Heart left ventricle (tissue), 16 donors: ENCODE data around the gene PEG3. TPM values are rescaled to one million over a fixed set of nuclear protein-coding genes. Genes with fewer than 3 reads are reported as not detected.

Experiments
- ATAC-seq, 4 donors: fragments of 200-7000 bp; cut with Tn5 transposase; one replicate each; pipeline ENCODE4 v1.9.1; 2020 to 2022; ENCODE audit warnings: moderate library complexity in 4 of 4, mild to moderate bottlenecking in 3 of 4, moderate number of reproducible peaks in 1 of 4
- DNase-seq, 5 donors: peaks; one replicate each; pipeline ENCODE4 v3.0.0-alpha.2; 2020
- H3K27ac ChIP-seq, 12 donors: fragments of 200-600 bp; sonication (generic) in 4 of 12; one replicate each; pipeline versions ENCODE4 v1.5.0 to v1.8.0; 2016 to 2022; ENCODE audit warnings: mild to moderate bottlenecking in 2 of 12
- H3K27me3 ChIP-seq, 9 donors: fragments of 200-600 bp; sonication (generic) in 2 of 9; one replicate each; pipeline versions ENCODE4 v1.5.1 to v1.8.0; 2016 to 2022; ENCODE audit warnings: mild to moderate bottlenecking in 3 of 9
- H3K36me3 ChIP-seq, 9 donors: fragments of 200-600 bp; sonication (generic) in 2 of 9; one replicate each; pipeline versions ENCODE4 v1.5.0 to v1.8.0; 2018 to 2022; ENCODE audit warnings: mild to moderate bottlenecking in 2 of 9
- H3K4me1 ChIP-seq, 12 donors: fragments of 200-600 bp; sonication (generic) in 4 of 12; one replicate each; pipeline versions ENCODE4 v1.5.0 to v1.8.0; 2016 to 2022; ENCODE audit warnings: mild to moderate bottlenecking in 3 of 12
- H3K4me3 ChIP-seq, 12 donors: fragments of 200-600 bp; sonication (generic) in 4 of 12; one replicate each; pipeline versions ENCODE4 v1.5.0 to v1.8.0; 2017 to 2022; ENCODE audit warnings: mild to moderate bottlenecking in 9 of 12, moderate library complexity in 4 of 12
- H3K9me3 ChIP-seq, 12 donors: fragments of 200-600 bp; sonication (generic) in 4 of 12; one replicate each; pipeline versions ENCODE4 v1.5.0 to v1.8.0; 2016 to 2022; ENCODE audit warnings: mild to moderate bottlenecking in 1 of 12
- POLR2A ChIP-seq, 2 donors: fragments of 450-650 bp; IDR thresholded peaks; one replicate each; pipeline ENCODE4 v1.6.1; 2017; ENCODE audit warnings: antibody characterized with exemption in 2 of 2, mild to moderate bottlenecking in 2 of 2, moderate library complexity in 2 of 2
- intact Hi-C, 10 donors: fragments of 100-400 bp; cut with DNase I; formaldehyde crosslinking; loops; one replicate each; pipeline versions ENCODE4 v1.11.1 to v1.14.2; 2022
- polyA plus RNA-seq, 2 donors: library from polyadenylated mRNA; stranded (reverse); fragments of 200-250 nt; gene quantifications; one replicate each; pipeline ENCODE4 v1.2.3, GENCODE V29; 2013
- total RNA-seq, 9 donors: library from RNA; depleted of rRNA in 2 of 9; stranded (reverse); fragments of >200 nt in 2 of 9; fragmentation: NEBNext Ultra II Directional in 3 of 9; extraction: Animal tissue kit (Norgen Biotek cat#: 25700) in 3 of 9; gene quantifications; one replicate each; pipeline versions ENCODE4 v1.1.0 to v1.2.4, GENCODE V29; 2016 to 2023
- TF ChIP-seq, protein P1 (sequence below), 12 donors: fragments of 200-600 bp; sonication (generic) in 4 of 12; IDR thresholded peaks; one replicate each; pipeline versions ENCODE4 v1.5.0 to v1.8.0; 2018 to 2022; ENCODE audit warnings: antibody characterized with exemption in 12 of 12, mild to moderate bottlenecking in 5 of 12
- donor health status: ischemic (EF 13 %, LVEDD 7.1; RV severe dilation, severe dysfunction).
- donor health status: healthy with polysubstance abuse.
- donor health status: DM: no; HTN: yes; CAD: no.
- donor health status: DM: no; HTN: no; CAD: no.
- donor health status: ischemic (EF 25% LVEDD 6.9; RV normal size, moderate dysfunction).
- donor health status: ischemic (EF 25% LVEDD 5.7; RV mildly dilated, moderate dysfunction).
- donor health status: healthy.
- donor health status: DM: yes; HTN: yes; CAD: no.
- donor health status: ischemic (EF 35%, LVEDD 5.7; RV mildly dilated, moderate dysfunction).
- donor health status: nonischemic (EF 11% LVEDD 7.7; RV severe dilation, severe dysfunction).
- donor health status: DM: yes; HTN: yes; CAD: no.
- donor health status: PGD.
- donor health status: ischemic (EF 29% LVEDD 5.4; RV normal size, mild dysfunction).
- donor health status: nonischemic (EF 23%, LVEDD 6.1; RV moderate dilation, normal function).

The PEG3 gene
- total and polyA plus RNA-seq, 11 donors: 2.1 to 12.6 (median 7.7) TPM

DNA sequence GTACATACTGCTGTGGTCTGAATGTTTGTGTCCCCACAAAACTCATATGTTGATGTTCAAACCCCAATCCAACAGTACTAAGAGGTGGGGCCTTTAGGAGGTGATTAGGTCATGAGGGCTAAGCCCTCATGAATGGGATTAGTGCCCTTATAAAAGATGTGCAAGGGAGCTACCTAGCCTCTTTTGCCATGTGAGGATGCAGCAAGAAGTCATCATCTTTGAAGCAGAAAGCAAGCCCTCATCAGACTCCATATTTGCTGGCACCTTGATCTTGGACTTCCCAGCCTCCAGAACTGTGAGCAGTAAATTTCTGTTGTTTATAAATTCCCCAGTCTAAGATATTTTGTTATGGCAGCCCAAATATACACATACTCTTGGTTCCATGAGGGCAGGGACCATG lies 33.9 kb downstream of the PEG3 start:
- Histone ChIP-seq H3K27ac (no peak overlapping the region), H3K4me3 (no peak overlapping the region), H3K27me3 (no peaks in the 10 kb centered on the region), H3K36me3 (no peaks in the 10 kb centered on the region), H3K9me3 (peaks cover 0 to 46% (median 7%) of the 10 kb centered on the region in 12 donors), H3K4me1 (no peaks in the 10 kb centered on the region)
- ATAC-seq: no peak
- TF ChIP-seq, protein P1, sequence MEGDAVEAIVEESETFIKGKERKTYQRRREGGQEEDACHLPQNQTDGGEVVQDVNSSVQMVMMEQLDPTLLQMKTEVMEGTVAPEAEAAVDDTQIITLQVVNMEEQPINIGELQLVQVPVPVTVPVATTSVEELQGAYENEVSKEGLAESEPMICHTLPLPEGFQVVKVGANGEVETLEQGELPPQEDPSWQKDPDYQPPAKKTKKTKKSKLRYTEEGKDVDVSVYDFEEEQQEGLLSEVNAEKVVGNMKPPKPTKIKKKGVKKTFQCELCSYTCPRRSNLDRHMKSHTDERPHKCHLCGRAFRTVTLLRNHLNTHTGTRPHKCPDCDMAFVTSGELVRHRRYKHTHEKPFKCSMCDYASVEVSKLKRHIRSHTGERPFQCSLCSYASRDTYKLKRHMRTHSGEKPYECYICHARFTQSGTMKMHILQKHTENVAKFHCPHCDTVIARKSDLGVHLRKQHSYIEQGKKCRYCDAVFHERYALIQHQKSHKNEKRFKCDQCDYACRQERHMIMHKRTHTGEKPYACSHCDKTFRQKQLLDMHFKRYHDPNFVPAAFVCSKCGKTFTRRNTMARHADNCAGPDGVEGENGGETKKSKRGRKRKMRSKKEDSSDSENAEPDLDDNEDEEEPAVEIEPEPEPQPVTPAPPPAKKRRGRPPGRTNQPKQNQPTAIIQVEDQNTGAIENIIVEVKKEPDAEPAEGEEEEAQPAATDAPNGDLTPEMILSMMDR (IDR thresholded peaks at IDR 0.05): no peak
- TF ChIP-seq POLR2A (IDR thresholded peaks at IDR 0.05): no peak
- DNase-seq: no peak
- intact Hi-C loops: no loop called here

Other genes with a start within 250 kb of the PEG3 start
- 10 to 100 TPM in 1 of 9 donors, 1 to 10 TPM in 8; 5.3 to 15.3 (median 7.1) TPM for gene ZNF71, start 245.4 kb downstream of the PEG3 start, total RNA-seq
- 10 to 100 TPM in 1 of 2 donors, 1 to 10 TPM in 1; 3.6 to 10.2 TPM for gene ZNF71, start 245.4 kb downstream of the PEG3 start, polyA plus RNA-seq
- gene SMIM17, start 197.6 kb downstream of the PEG3 start, total RNA-seq: under 1 TPM in 4 of 9 donors, not detected in 5; 0.25 to 0.72 (median 0.37) TPM
- under 1 TPM; 0.24 to 0.34 TPM for gene SMIM17, start 197.6 kb downstream of the PEG3 start, polyA plus RNA-seq
- gene ZNF835, start 169.0 kb downstream of the PEG3 start, total RNA-seq: 10 to 100 TPM in 2 of 9 donors, 1 to 10 TPM in 7; 1.9 to 16.0 (median 5.0) TPM
- gene ZNF835, start 169.0 kb downstream of the PEG3 start, polyA plus RNA-seq: 1 to 10 TPM; 1.2 to 1.9 TPM
- gene ZIM2, start within 50 bp of the PEG3 start, total RNA-seq: under 1 TPM in 3 of 9 donors, not detected in 6; 0.16 to 0.26 (median 0.20) TPM
- under 1 TPM in 1 of 2 donors, not detected in 1; 0.19 TPM for gene ZIM2, start within 50 bp of the PEG3 start, polyA plus RNA-seq